Effector memory CD4-positive, alpha-beta T cell (primary cell): ENCODE data around the gene NOS1AP.
"Not testable (repeated sequence)": the region's sequence is repeated elsewhere in the genome, so short reads cannot be mapped to it uniquely, and the experiment has no call there.

Experiments used
- DNase-seq, 3 donors: peaks; one replicate each; pipeline ENCODE4 v3.0.0-alpha.2; 2020
- H3K27ac ChIP-seq: 2 replicates; pipeline ENCODE4 v1.7.0; 2013; ENCODE audit warnings: mild to moderate bottlenecking, low read length, moderate library complexity; ENCODE audit not compliant: insufficient read depth, poor library complexity, severe bottlenecking
- H3K27me3 ChIP-seq: replicated peaks from 2 replicates; pipeline ENCODE4 v1.7.0; 2013; ENCODE audit warnings: mild to moderate bottlenecking, low read length; ENCODE audit not compliant: insufficient read depth, control insufficient read depth, poor library complexity, severe bottlenecking
- H3K36me3 ChIP-seq: 2 replicates; pipeline ENCODE4 v1.7.0; 2013; ENCODE audit warnings: mild to moderate bottlenecking, low read length, moderate library complexity; ENCODE audit not compliant: control insufficient read depth, insufficient read depth
- H3K4me1 ChIP-seq: 2 replicates; pipeline ENCODE4 v1.7.0; 2013; ENCODE audit warnings: low read length, mild to moderate bottlenecking; ENCODE audit not compliant: control insufficient read depth, insufficient read depth, poor library complexity, severe bottlenecking
- H3K4me3 ChIP-seq: 2 replicates; pipeline ENCODE4 v1.7.0; 2013; ENCODE audit warnings: low read length, low read depth, mild to moderate bottlenecking; ENCODE audit not compliant: insufficient read depth, poor library complexity, severe bottlenecking
- H3K9me3 ChIP-seq: 2 replicates; pipeline ENCODE4 v1.7.0; 2013; ENCODE audit warnings: mild to moderate bottlenecking, low read length, moderate library complexity; ENCODE audit not compliant: control insufficient read depth

Gene NOS1AP

GRCh38 chr1:162070825-162071224 lies 1.3 kb downstream of the NOS1AP start:
- no peak for DNase-seq
- no peaks in the 10 kb centered on the region for H3K9me3 ChIP-seq
- H3K27me3 ChIP-seq = peaks cover 31% of the 10 kb centered on the region
- peaks cover 11% of the 10 kb centered on the region for H3K4me1 ChIP-seq
- no peak overlapping the region for H3K4me3 ChIP-seq
- no peak overlapping the region for H3K27ac ChIP-seq
- H3K36me3 ChIP-seq = no peaks in the 10 kb centered on the region

GRCh38 chr1:162072740-162073139 lies 3.2 kb downstream of the NOS1AP start:
- Histone ChIP-seq H3K27ac (no peak overlapping the region), H3K27me3 (peaks cover 35% of the 10 kb centered on the region), H3K4me1 (peaks cover 11% of the 10 kb centered on the region), H3K4me3 (no peak overlapping the region), H3K36me3 (no peaks in the 10 kb centered on the region), H3K9me3 (no peaks in the 10 kb centered on the region)
- no peak for DNase-seq

- Histone ChIP-seq H3K27ac (no peak overlapping the region), H3K4me1 (peaks cover 7% of the 10 kb centered on the region), H3K4me3 (no peak overlapping the region), H3K9me3 (no peaks in the 10 kb centered on the region), H3K27me3 (peaks cover 35% of the 10 kb centered on the region), H3K36me3 (no peaks in the 10 kb centered on the region)
- DNase-seq = no peak
These were observed 5.0 kb downstream of the NOS1AP start for GRCh38 chr1:162074276-162075005.

GRCh38 chr1:162075862-162076261 lies 6.4 kb downstream of the NOS1AP start:
- H3K27me3 ChIP-seq = peaks cover 26% of the 10 kb centered on the region
- no peaks in the 10 kb centered on the region for H3K36me3 ChIP-seq
- no peaks in the 10 kb centered on the region for H3K9me3 ChIP-seq
- no peak overlapping the region for H3K27ac ChIP-seq
- no peaks in the 10 kb centered on the region for H3K4me1 ChIP-seq
- no peak overlapping the region for H3K4me3 ChIP-seq
- DNase-seq = no peak

GRCh38 chr1:162077648-162078299 lies 8.3 kb downstream of the NOS1AP start:
- H3K27me3 ChIP-seq = peaks cover 20% of the 10 kb centered on the region
- H3K36me3 ChIP-seq = no peaks in the 10 kb centered on the region
- no peaks in the 10 kb centered on the region for H3K4me1 ChIP-seq
- H3K4me3 ChIP-seq = no peak overlapping the region
- H3K27ac ChIP-seq = no peak overlapping the region
- no peak for DNase-seq
- no peaks in the 10 kb centered on the region for H3K9me3 ChIP-seq

GRCh38 chr1:162079030-162079429 lies 9.5 kb downstream of the NOS1AP start:
- DNase-seq = no peak
- Histone ChIP-seq H3K4me1 (no peaks in the 10 kb centered on the region), H3K4me3 (no peak overlapping the region), H3K27ac (no peak overlapping the region), H3K9me3 (no peaks in the 10 kb centered on the region), H3K27me3 (peaks cover 17% of the 10 kb centered on the region), H3K36me3 (no peaks in the 10 kb centered on the region)

- H3K4me1 ChIP-seq = no peaks in the 10 kb centered on the region
- DNase-seq = no peak
- H3K27me3 ChIP-seq = peaks cover 7% of the 10 kb centered on the region
- no peak overlapping the region for H3K4me3 ChIP-seq
- H3K36me3 ChIP-seq = no peaks in the 10 kb centered on the region
- no peak overlapping the region for H3K27ac ChIP-seq
- no peaks in the 10 kb centered on the region for H3K9me3 ChIP-seq
These were observed 11.1 kb downstream of the NOS1AP start for GRCh38 chr1:162080472-162081015.

- H3K4me1 ChIP-seq = no peaks in the 10 kb centered on the region
- no peak overlapping the region for H3K27ac ChIP-seq
- peaks cover under 1% of the 10 kb centered on the region for H3K27me3 ChIP-seq
- H3K36me3 ChIP-seq = no peaks in the 10 kb centered on the region
- no peaks in the 10 kb centered on the region for H3K9me3 ChIP-seq
- H3K4me3 ChIP-seq = no peak overlapping the region
- no peak for DNase-seq
These were observed 11.8 kb downstream of the NOS1AP start for GRCh38 chr1:162081316-162081715.

- not testable (repeated sequence) for DNase-seq, H3K4me1 ChIP-seq, H3K4me3 ChIP-seq
These were observed 12.6 kb downstream of the NOS1AP start for GRCh38 chr1:162082080-162082479.

GRCh38 chr1:162083273-162083672 lies 13.8 kb downstream of the NOS1AP start:
- Histone ChIP-seq H3K27me3 (no peaks in the 10 kb centered on the region), H3K4me3 (no peak overlapping the region), H3K9me3 (no peaks in the 10 kb centered on the region), H3K27ac (no peak overlapping the region), H3K36me3 (no peaks in the 10 kb centered on the region), H3K4me1 (no peaks in the 10 kb centered on the region)
- DNase-seq = no peak

More at GRCh38 chr1:162082080-162082479, 12.6 kb downstream of the NOS1AP start:
- not testable (repeated sequence) for H3K36me3 ChIP-seq, H3K27ac ChIP-seq, H3K9me3 ChIP-seq, H3K27me3 ChIP-seq
